ENCODE measurements around the gene SLC23A1.

SLC23A1 gene

GRCh38 chr5:139394123-139394653 lies 11.1 kb upstream of the SLC23A1 start:
- ChIA-PET POLR2A (no interaction called here), CTCF (interaction anchor here (0.7 kb wide), 1 partner anchor 125 kb away, joined by 3 read pairs; no protein-coding TSS in a partner anchor)
- Histone ChIP-seq H3K9me3 (ENCODE audit: control insufficient read depth, insufficient read depth, low read depth, low read length) (no peaks in the 10 kb centered on the region), H3K27ac (ENCODE audit: extremely low read depth, low read depth, low read length) (no peak overlapping the region), H3K4me1 (ENCODE audit: control insufficient read depth, insufficient read depth, low read length) (no peaks in the 10 kb centered on the region; the same call in 1 of the 2 replicates), H3K36me3 (ENCODE audit: control insufficient read depth in 2 of 2, insufficient read depth in 1 of 2, low read length in 2 of 2) (no peaks in the 10 kb centered on the region; a peak in 1 of 3 replicates), H3K4me3 (ENCODE audit: low read depth, low read length) (no peak overlapping the region)
- TF ChIP-seq ZNF138 (tag by site-specific recombination; IDR thresholded peaks at IDR 0.05; ENCODE audit: borderline replicate concordance), result no peak
- no peak for TF ChIP-seq KLF16 (tag by site-specific recombination; IDR thresholded peaks at IDR 0.05)
- no peak for TF ChIP-seq KLF9 (tag by site-specific recombination; IDR thresholded peaks at IDR 0.05; ENCODE audit: low read depth)
- TF ChIP-seq, protein P1, sequence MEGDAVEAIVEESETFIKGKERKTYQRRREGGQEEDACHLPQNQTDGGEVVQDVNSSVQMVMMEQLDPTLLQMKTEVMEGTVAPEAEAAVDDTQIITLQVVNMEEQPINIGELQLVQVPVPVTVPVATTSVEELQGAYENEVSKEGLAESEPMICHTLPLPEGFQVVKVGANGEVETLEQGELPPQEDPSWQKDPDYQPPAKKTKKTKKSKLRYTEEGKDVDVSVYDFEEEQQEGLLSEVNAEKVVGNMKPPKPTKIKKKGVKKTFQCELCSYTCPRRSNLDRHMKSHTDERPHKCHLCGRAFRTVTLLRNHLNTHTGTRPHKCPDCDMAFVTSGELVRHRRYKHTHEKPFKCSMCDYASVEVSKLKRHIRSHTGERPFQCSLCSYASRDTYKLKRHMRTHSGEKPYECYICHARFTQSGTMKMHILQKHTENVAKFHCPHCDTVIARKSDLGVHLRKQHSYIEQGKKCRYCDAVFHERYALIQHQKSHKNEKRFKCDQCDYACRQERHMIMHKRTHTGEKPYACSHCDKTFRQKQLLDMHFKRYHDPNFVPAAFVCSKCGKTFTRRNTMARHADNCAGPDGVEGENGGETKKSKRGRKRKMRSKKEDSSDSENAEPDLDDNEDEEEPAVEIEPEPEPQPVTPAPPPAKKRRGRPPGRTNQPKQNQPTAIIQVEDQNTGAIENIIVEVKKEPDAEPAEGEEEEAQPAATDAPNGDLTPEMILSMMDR (tag by site-specific recombination; IDR thresholded peaks at IDR 0.05), result no peak
- TF ChIP-seq, protein P2, sequence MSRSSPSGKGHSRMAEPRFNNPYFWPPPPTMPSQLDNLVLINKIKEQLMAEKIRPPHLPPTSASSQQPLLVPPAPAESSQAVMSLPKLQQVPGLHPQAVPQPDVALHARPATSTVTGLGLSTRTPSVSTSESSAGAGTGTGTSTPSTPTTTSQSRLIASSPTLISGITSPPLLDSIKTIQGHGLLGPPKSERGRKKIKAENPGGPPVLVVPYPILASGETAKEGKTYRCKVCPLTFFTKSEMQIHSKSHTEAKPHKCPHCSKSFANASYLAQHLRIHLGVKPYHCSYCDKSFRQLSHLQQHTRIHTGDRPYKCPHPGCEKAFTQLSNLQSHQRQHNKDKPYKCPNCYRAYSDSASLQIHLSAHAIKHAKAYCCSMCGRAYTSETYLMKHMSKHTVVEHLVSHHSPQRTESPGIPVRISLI (tag by site-specific recombination; IDR thresholded peaks at IDR 0.05), result no peak
- no peak for TF ChIP-seq ZNF350 (tag by site-specific recombination; IDR thresholded peaks at IDR 0.05)
- TF ChIP-seq ZNF654 (tag by site-specific recombination; IDR thresholded peaks at IDR 0.05; ENCODE audit: low read depth), result no peak
- no peak for TF ChIP-seq KLF10 (tag by site-specific recombination; IDR thresholded peaks at IDR 0.05)
- TF ChIP-seq ZNF214 (tag by site-specific recombination; IDR thresholded peaks at IDR 0.05; ENCODE audit: borderline replicate concordance), result no peak
- TF ChIP-seq ATF2 (tag by site-specific recombination; IDR thresholded peaks at IDR 0.05; ENCODE audit: low read depth), result no peak
- TF ChIP-seq, protein P3, sequence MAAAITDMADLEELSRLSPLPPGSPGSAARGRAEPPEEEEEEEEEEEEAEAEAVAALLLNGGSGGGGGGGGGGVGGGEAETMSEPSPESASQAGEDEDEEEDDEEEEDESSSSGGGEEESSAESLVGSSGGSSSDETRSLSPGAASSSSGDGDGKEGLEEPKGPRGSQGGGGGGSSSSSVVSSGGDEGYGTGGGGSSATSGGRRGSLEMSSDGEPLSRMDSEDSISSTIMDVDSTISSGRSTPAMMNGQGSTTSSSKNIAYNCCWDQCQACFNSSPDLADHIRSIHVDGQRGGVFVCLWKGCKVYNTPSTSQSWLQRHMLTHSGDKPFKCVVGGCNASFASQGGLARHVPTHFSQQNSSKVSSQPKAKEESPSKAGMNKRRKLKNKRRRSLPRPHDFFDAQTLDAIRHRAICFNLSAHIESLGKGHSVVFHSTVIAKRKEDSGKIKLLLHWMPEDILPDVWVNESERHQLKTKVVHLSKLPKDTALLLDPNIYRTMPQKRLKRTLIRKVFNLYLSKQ (tag by site-specific recombination; IDR thresholded peaks at IDR 0.05; ENCODE audit: borderline replicate concordance), result no peak
- TF ChIP-seq ZNF658 (tag by site-specific recombination; IDR thresholded peaks at IDR 0.05), result no peak
- no peak for TF ChIP-seq ZSCAN4 (tag by site-specific recombination; IDR thresholded peaks at IDR 0.05)
- TF ChIP-seq ZNF76 (tag by site-specific recombination; IDR thresholded peaks at IDR 0.05; ENCODE audit: borderline replicate concordance, low read depth), result no peak
- TF ChIP-seq HOXD13 (CRISPR knock-in tag; IDR thresholded peaks at IDR 0.05; ENCODE audit: borderline replicate concordance), result no peak
- no peak for TF ChIP-seq ZBTB44 (tag by site-specific recombination; IDR thresholded peaks at IDR 0.05)
- TF ChIP-seq ZNF670 (tag by site-specific recombination; IDR thresholded peaks at IDR 0.05; ENCODE audit: low read depth), result no peak
